Right lobe of liver (tissue), 4 donors: Measurements from ENCODE around the gene OPCML.

Source experiments
- CTCF ChIP-seq, 4 donors: fragments of 200-600 bp in 3 of 4; fragments of 450-650 bp in 1 of 4; IDR thresholded peaks; one replicate each; pipeline versions ENCODE4 v1.5.1 to v1.8.0; 2016 to 2022; ENCODE audit warnings: antibody characterized with exemption in 4 of 4, mild to moderate bottlenecking in 2 of 4
- POLR2A ChIP-seq: fragments of 450-650 bp; IDR thresholded peaks from one replicate; pipeline ENCODE4 v1.6.1; 2017; ENCODE audit warnings: antibody characterized with exemption, mild to moderate bottlenecking
- donor health status: DM: no; HTN: no; CAD: no.
- donor health status: DM: no; HTN: no; CAD: no.
- donor health status: DM: no; HTN: yes; CAD: no.

GRCh38 chr11:132921597-132921996, 610.7 kb downstream of the OPCML start:
- TF ChIP-seq CTCF (IDR thresholded peaks at IDR 0.05) (no peak), POLR2A (no peak)
